H9 (cell line): ENCODE data around the gene DACH1. TPM values are rescaled to one million over a fixed set of nuclear protein-coding genes. Genes with fewer than 3 reads are reported as not detected.

Source experiments
- DNase-seq: peaks from one replicate; pipeline ENCODE4 v3.0.0-alpha.2; 2017
- H2AFZ ChIP-seq: one replicate; pipeline ENCODE4 v1.6.1; 2013; ENCODE audit warnings: mild to moderate bottlenecking, low read length, control low read depth, moderate library complexity
- H2AK5ac ChIP-seq: 2 replicates; pipeline ENCODE4 v1.6.1; 2013; ENCODE audit warnings: low read length, control low read depth, mixed read lengths; ENCODE audit not compliant: insufficient read length
- H2BK120ac ChIP-seq: one replicate; pipeline ENCODE4 v1.6.1; 2013; ENCODE audit warnings: low read depth, mild to moderate bottlenecking, low read length, control low read depth, inconsistent platforms; ENCODE audit not compliant: poor library complexity, severe bottlenecking
- H2BK12ac ChIP-seq: 2 replicates; pipeline ENCODE4 v1.6.1; 2013; ENCODE audit warnings: low read length, control low read depth, mixed read lengths, low read depth; ENCODE audit not compliant: insufficient read length
- H2BK15ac ChIP-seq: 2 replicates; pipeline ENCODE4 v1.6.1; 2013; ENCODE audit warnings: low read depth, low read length, control low read depth
- H2BK20ac ChIP-seq: one replicate; pipeline ENCODE4 v1.6.1; 2013; ENCODE audit warnings: low read depth, mild to moderate bottlenecking, low read length, control low read depth, inconsistent platforms; ENCODE audit not compliant: poor library complexity, severe bottlenecking
- H2BK5ac ChIP-seq: 2 replicates; pipeline ENCODE4 v1.6.1; 2013; ENCODE audit warnings: low read length, control low read depth, mixed read lengths; ENCODE audit not compliant: insufficient read length
- H3K14ac ChIP-seq: 2 replicates; pipeline ENCODE4 v1.6.1; 2013; ENCODE audit warnings: low read length, control low read depth; ENCODE audit not compliant: insufficient read depth
- H3K18ac ChIP-seq: 2 replicates; pipeline ENCODE4 v1.6.1; 2013; ENCODE audit warnings: low read depth, mild to moderate bottlenecking, mixed read lengths, low read length, control low read depth; ENCODE audit not compliant: insufficient read length
- H3K23ac ChIP-seq: 2 replicates; pipeline ENCODE4 v1.6.1; 2013; ENCODE audit warnings: low read length, control low read depth, mixed read lengths, low read depth; ENCODE audit not compliant: insufficient read length
- H3K23me2 ChIP-seq: 2 replicates; pipeline ENCODE4 v1.6.1; 2013; ENCODE audit warnings: low read depth, mild to moderate bottlenecking, mixed read lengths, low read length, control low read depth; ENCODE audit not compliant: insufficient read length, poor library complexity, severe bottlenecking
- H3K27ac ChIP-seq: 2 replicates; pipeline ENCODE4 v1.5.1; 2013; ENCODE audit warnings: low read length, control low read depth, mixed read lengths, low read depth; ENCODE audit not compliant: insufficient read length
- H3K27me3 ChIP-seq: 2 replicates; pipeline ENCODE4 v1.6.1; 2013; ENCODE audit warnings: low read length, control low read depth, inconsistent platforms; ENCODE audit not compliant: insufficient read depth
- H3K4ac ChIP-seq: 2 replicates; pipeline ENCODE4 v1.6.1; 2013; ENCODE audit warnings: low read depth, mild to moderate bottlenecking, control low read depth, inconsistent platforms, low read length, moderate library complexity
- H3K4me1 ChIP-seq: 2 replicates; pipeline ENCODE4 v1.6.1; 2013; ENCODE audit warnings: low read length, control low read depth, inconsistent platforms; ENCODE audit not compliant: insufficient read depth
- H3K4me2 ChIP-seq: 2 replicates; pipeline ENCODE4 v1.6.1; 2013; ENCODE audit warnings: low read length, control low read depth, mixed read lengths; ENCODE audit not compliant: insufficient read length, insufficient read depth
- H3K56ac ChIP-seq: 2 replicates; pipeline ENCODE4 v1.6.1; 2013; ENCODE audit warnings: low read depth, mild to moderate bottlenecking, mixed read lengths, low read length, control low read depth; ENCODE audit not compliant: insufficient read length
- H3K79me1 ChIP-seq: 2 replicates; pipeline ENCODE4 v1.6.1; 2013; ENCODE audit warnings: low read depth, mild to moderate bottlenecking, moderate library complexity, low read length, control low read depth, inconsistent platforms; ENCODE audit not compliant: insufficient read depth, poor library complexity, severe bottlenecking
- H3K79me2 ChIP-seq: 2 replicates; pipeline ENCODE4 v1.6.1; 2013; ENCODE audit warnings: low read length, control low read depth, inconsistent platforms; ENCODE audit not compliant: insufficient read depth
- H3K9ac ChIP-seq: 2 replicates; pipeline ENCODE4 v1.6.1; 2013; ENCODE audit warnings: low read length, control low read depth, mixed read lengths; ENCODE audit not compliant: insufficient read length; ENCODE audit errors: extremely low read depth
- H3K9me3 ChIP-seq: one replicate; pipeline ENCODE4 v1.6.1; 2013; ENCODE audit warnings: low read depth, low read length, inconsistent platforms; ENCODE audit not compliant: control insufficient read depth
- H3T11ph ChIP-seq: one replicate; pipeline ENCODE4 v1.6.1; 2013; ENCODE audit warnings: mild to moderate bottlenecking, low read length, control low read depth, inconsistent platforms
- H4K20me1 ChIP-seq: one replicate; pipeline ENCODE4 v1.6.1; 2013; ENCODE audit not compliant: control insufficient read depth, insufficient read length, insufficient read depth
- H4K5ac ChIP-seq: 2 replicates; pipeline ENCODE4 v1.6.1; 2013; ENCODE audit warnings: low read depth, mild to moderate bottlenecking, mixed read lengths, low read length, control low read depth; ENCODE audit not compliant: insufficient read length
- H4K8ac ChIP-seq: replicated peaks from 2 replicates; pipeline ENCODE4 v1.6.1; 2013; ENCODE audit warnings: low read length, control low read depth, mixed read lengths, low read depth; ENCODE audit not compliant: insufficient read length
- H4K91ac ChIP-seq: 2 replicates; pipeline ENCODE4 v1.6.1; 2013; ENCODE audit warnings: low read depth, mild to moderate bottlenecking, moderate library complexity, mixed read lengths, low read length, control low read depth; ENCODE audit not compliant: insufficient read length
- H3K27ac Mint-ChIP-seq, 3 experiments: 2 replicates in 2 of 3; 3 replicates in 1 of 3; pipeline ENCODE4 v1.8.0; 2020 to 2021; ENCODE audit warnings: mixed read lengths in 3 of 3, mild to moderate bottlenecking in 1 of 3, moderate library complexity in 1 of 3
- H3K27me3 Mint-ChIP-seq: 2 replicates; pipeline ENCODE4 v1.8.0; 2021; ENCODE audit warnings: low read depth, mild to moderate bottlenecking, moderate library complexity, mixed read lengths
- H3K36me3 Mint-ChIP-seq, 3 experiments: 2 replicates in 2 of 3; 3 replicates in 1 of 3; pipeline ENCODE4 v1.8.0; 2020 to 2021; ENCODE audit warnings: low read depth in 3 of 3, mixed read lengths in 3 of 3; ENCODE audit not compliant: insufficient read depth in 1 of 3
- H3K4me1 Mint-ChIP-seq, 2 experiments: 2 replicates each; pipeline ENCODE4 v1.8.0; 2020; ENCODE audit warnings: mixed read lengths in 2 of 2
- H3K4me3 Mint-ChIP-seq, 2 experiments: 2 replicates in 1 of 2; 3 replicates in 1 of 2; pipeline ENCODE4 v1.8.0; 2020 to 2021; ENCODE audit warnings: mild to moderate bottlenecking in 2 of 2, mixed read lengths in 2 of 2, moderate library complexity in 1 of 2
- H3K9me3 Mint-ChIP-seq, 2 experiments: 2 replicates in 1 of 2; 3 replicates in 1 of 2; pipeline ENCODE4 v1.8.0; 2020; ENCODE audit warnings: mild to moderate bottlenecking in 2 of 2, mixed read lengths in 2 of 2, moderate library complexity in 1 of 2
- WGBS: extraction: QIAGEN DNeasy Blood & Tissue Kit; methylation state at CpG from one replicate; pipeline ENCODE4 v1.1.7; 2013; ENCODE audit warnings: missing lambda C conversion rate, low lambda C conversion rate, mixed read lengths; ENCODE audit not compliant: insufficient read length; ENCODE audit errors: extremely low coverage; 5-methylcytosine and 5-hydroxymethylcytosine counted together
- total RNA-seq: library from RNA; stranded (reverse); gene quantifications from 2 replicates; pipeline ENCODE4 v1.2.1, GENCODE V29; 2021
- TF ChIP-seq, protein P1 (sequence below): fragments of 200-600 bp; sonication (generic); conservative IDR thresholded peaks from 3 replicates; pipeline ENCODE4 v1.8.0; 2021; ENCODE audit warnings: antibody characterized with exemption, mild to moderate bottlenecking

DACH1 gene
- total RNA-seq, 1 experiment from 2014 or later, result not detected

- H2BK20ac ChIP-seq, result no peak overlapping the region
- H3T11ph ChIP-seq, result no peak overlapping the region
- TF ChIP-seq, protein P1, sequence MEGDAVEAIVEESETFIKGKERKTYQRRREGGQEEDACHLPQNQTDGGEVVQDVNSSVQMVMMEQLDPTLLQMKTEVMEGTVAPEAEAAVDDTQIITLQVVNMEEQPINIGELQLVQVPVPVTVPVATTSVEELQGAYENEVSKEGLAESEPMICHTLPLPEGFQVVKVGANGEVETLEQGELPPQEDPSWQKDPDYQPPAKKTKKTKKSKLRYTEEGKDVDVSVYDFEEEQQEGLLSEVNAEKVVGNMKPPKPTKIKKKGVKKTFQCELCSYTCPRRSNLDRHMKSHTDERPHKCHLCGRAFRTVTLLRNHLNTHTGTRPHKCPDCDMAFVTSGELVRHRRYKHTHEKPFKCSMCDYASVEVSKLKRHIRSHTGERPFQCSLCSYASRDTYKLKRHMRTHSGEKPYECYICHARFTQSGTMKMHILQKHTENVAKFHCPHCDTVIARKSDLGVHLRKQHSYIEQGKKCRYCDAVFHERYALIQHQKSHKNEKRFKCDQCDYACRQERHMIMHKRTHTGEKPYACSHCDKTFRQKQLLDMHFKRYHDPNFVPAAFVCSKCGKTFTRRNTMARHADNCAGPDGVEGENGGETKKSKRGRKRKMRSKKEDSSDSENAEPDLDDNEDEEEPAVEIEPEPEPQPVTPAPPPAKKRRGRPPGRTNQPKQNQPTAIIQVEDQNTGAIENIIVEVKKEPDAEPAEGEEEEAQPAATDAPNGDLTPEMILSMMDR, result no peak
- Mint-ChIP-seq H3K9me3 (no peaks in the 10 kb centered on the region), H3K4me1 (no peaks in the 10 kb centered on the region), H3K4me3 (no peak overlapping the region), H3K27me3 (no peaks in the 10 kb centered on the region), H3K27ac (no peak overlapping the region), H3K36me3 (no peaks in the 10 kb centered on the region)
- no peak overlapping the region for H2BK15ac ChIP-seq
- no peak overlapping the region for H3K14ac ChIP-seq
- no peak overlapping the region for H3K23ac ChIP-seq
- no peak overlapping the region for H2BK5ac ChIP-seq
- no peak overlapping the region for H3K27ac ChIP-seq
- H4K91ac ChIP-seq, result no peak overlapping the region
- WGBS, result no CpG with 5 or more reads among the region's 1 CpG
- H2BK120ac ChIP-seq, result no peak overlapping the region
- no peak overlapping the region for H3K4me2 ChIP-seq
- no peak for DNase-seq
- no peak overlapping the region for H2BK12ac ChIP-seq
- H3K79me2 ChIP-seq, result no peaks in the 10 kb centered on the region
- no peaks in the 10 kb centered on the region for H3K23me2 ChIP-seq
- no peak overlapping the region for H2AK5ac ChIP-seq
- H4K20me1 ChIP-seq, result no peaks in the 10 kb centered on the region
- no peaks in the 10 kb centered on the region for H3K79me1 ChIP-seq
- no peak overlapping the region for H3K56ac ChIP-seq
- H4K5ac ChIP-seq, result no peak overlapping the region
- H3K9ac ChIP-seq, result no peak overlapping the region
- H3K4me1 ChIP-seq, result no peaks in the 10 kb centered on the region
- H3K4ac ChIP-seq, result no peak overlapping the region
- no peak overlapping the region for H2AFZ ChIP-seq
- H3K18ac ChIP-seq, result no peak overlapping the region
- H3K27me3 ChIP-seq, result no peaks in the 10 kb centered on the region
- no peak overlapping the region for H4K8ac ChIP-seq
- no peaks in the 10 kb centered on the region for H3K9me3 ChIP-seq
Measured at GRCh38 chr13:71808708-71809107, 58.3 kb downstream of the DACH1 start.
